Measurements from ENCODE around the gene UST. TPM values are rescaled to one million over a fixed set of nuclear protein-coding genes. Genes with fewer than 3 reads are reported as not detected.

UST gene
- total and polyA plus RNA-seq, 2 donors (not counting 1 experiment from before 2014, with no cell fraction given), result 7.3 to 16.9 TPM

DNA sequence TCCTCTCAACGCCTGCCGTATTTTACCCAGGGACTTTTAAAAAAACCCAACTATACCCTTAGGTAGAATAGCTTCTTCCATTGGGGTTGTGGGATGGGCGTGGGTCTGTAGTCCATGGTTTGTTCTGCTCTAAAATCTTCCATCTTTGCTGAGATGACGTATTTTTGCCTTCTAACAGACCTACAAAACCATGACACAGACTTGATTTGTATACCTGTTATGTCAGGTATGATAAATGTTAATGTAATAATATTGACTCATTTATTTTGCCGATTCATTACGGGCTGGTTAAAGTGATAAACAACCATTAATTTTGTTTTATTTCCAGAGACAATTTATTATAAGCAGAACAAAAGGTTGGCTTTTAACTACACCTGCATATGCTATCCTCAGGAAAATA, 48.7 kb downstream of the UST start:
- Mint-ChIP-seq H3K27ac (no peak overlapping the region), H3K27me3 (no peaks in the 10 kb centered on the region), H3K4me3 (no peak overlapping the region), H3K9me3 (ENCODE audit: insufficient read depth) (peaks cover 2% of the 10 kb centered on the region), H3K4me1 (peaks cover 58% of the 10 kb centered on the region)
- Histone ChIP-seq H3K4me2 (replicated peaks; ENCODE audit: low read depth, low read length, poor library complexity, severe bottlenecking) (no peak overlapping the region), H3K27ac (ENCODE audit: low read length in 2 of 2) (no peak overlapping the region), H4K20me1 (ENCODE audit: control insufficient read depth, insufficient read depth, low read length, poor library complexity, severe bottlenecking) (peaks cover 29% of the 10 kb centered on the region), H3K9me3 (ENCODE audit: control extremely low read depth in 1 of 3, control insufficient read depth in 2 of 3, insufficient read depth in 1 of 3, low read length in 2 of 3) (peaks cover 3 to 8% (median 5%) of the 10 kb centered on the region in 3 donors), H3K27me3 (replicated peaks in 1 of 4; ENCODE audit: control extremely low read depth in 1 of 4, control insufficient read depth in 3 of 4, insufficient read depth in 4 of 4, low read length in 3 of 4) (no peaks in the 10 kb centered on the region), H3K4me1 (ENCODE audit: control insufficient read depth in 2 of 2, insufficient read depth in 2 of 2, low read length in 2 of 2) (peaks cover 40 to 43% of the 10 kb centered on the region in 2 donors), H3K36me3 (replicated peaks in 1 of 2; ENCODE audit: control extremely low read depth in 1 of 2, control insufficient read depth in 1 of 2, extremely low read depth in 1 of 2, insufficient read depth in 2 of 2, low read length in 1 of 2) (no peaks in the 10 kb centered on the region), H3K9ac (ENCODE audit: low read length) (no peak overlapping the region), H3K4me3 (ENCODE audit: control extremely low read depth in 1 of 5, extremely low read depth in 1 of 5, insufficient read depth in 1 of 5, low read depth in 2 of 5, low read length in 4 of 5) (no peak overlapping the region), H2AFZ (ENCODE audit: insufficient read depth, low read depth, low read length, poor library complexity, severe bottlenecking) (no peak overlapping the region), H3K79me2 (ENCODE audit: control insufficient read depth, insufficient read depth, low read length) (peaks cover 98% of the 10 kb centered on the region)
- ATAC-seq (ENCODE audit: low read depth) (no peak), DNase-seq (no peak)
- intact Hi-C loops (cut with micrococcal nuclease), result no loop called here
- CTCF ChIA-PET, result no interaction called here
- no CpG with 5 or more reads among the region's 6 CpGs for WGBS (ENCODE audit: insufficient coverage)
- POLR2A ChIA-PET, result no interaction called here
- TF ChIP-seq EZH2 (IDR thresholded peaks at IDR 0.05; ENCODE audit: borderline replicate concordance, insufficient read depth, low read depth, low read length, poor library complexity, severe bottlenecking), result no peak
- TF ChIP-seq, protein P1, sequence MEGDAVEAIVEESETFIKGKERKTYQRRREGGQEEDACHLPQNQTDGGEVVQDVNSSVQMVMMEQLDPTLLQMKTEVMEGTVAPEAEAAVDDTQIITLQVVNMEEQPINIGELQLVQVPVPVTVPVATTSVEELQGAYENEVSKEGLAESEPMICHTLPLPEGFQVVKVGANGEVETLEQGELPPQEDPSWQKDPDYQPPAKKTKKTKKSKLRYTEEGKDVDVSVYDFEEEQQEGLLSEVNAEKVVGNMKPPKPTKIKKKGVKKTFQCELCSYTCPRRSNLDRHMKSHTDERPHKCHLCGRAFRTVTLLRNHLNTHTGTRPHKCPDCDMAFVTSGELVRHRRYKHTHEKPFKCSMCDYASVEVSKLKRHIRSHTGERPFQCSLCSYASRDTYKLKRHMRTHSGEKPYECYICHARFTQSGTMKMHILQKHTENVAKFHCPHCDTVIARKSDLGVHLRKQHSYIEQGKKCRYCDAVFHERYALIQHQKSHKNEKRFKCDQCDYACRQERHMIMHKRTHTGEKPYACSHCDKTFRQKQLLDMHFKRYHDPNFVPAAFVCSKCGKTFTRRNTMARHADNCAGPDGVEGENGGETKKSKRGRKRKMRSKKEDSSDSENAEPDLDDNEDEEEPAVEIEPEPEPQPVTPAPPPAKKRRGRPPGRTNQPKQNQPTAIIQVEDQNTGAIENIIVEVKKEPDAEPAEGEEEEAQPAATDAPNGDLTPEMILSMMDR (IDR thresholded peaks at IDR 0.05), result no peak

DNA sequence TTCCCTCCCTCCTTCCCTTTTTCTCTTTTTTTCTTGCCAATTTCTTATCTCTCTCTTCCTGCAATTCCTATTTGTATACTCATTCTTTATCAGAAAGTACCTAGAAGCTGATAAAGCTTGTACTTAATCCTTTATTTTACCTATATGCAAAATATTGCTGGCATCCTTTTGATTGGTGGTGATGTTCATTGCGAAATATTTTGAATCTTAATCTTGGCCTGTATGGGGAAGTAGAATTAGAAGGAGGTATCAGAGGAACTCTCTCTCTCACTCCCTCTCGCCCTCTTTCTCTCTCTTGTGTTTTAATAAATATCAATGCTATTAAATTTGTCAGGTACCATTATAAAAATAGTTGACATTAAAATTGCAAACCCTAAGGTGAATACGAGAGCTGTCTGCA, 52.8 kb downstream of the UST start:
- Histone ChIP-seq H3K9ac (ENCODE audit: low read length) (no peak overlapping the region), H3K4me1 (ENCODE audit: control insufficient read depth in 2 of 2, insufficient read depth in 2 of 2, low read length in 2 of 2) (peaks cover 36 to 38% of the 10 kb centered on the region in 2 donors), H3K79me2 (ENCODE audit: control insufficient read depth, insufficient read depth, low read length) (peaks cover 97% of the 10 kb centered on the region), H4K20me1 (ENCODE audit: control insufficient read depth, insufficient read depth, low read length, poor library complexity, severe bottlenecking) (peaks cover 30% of the 10 kb centered on the region), H3K36me3 (replicated peaks in 1 of 2; ENCODE audit: control extremely low read depth in 1 of 2, control insufficient read depth in 1 of 2, extremely low read depth in 1 of 2, insufficient read depth in 2 of 2, low read length in 1 of 2) (no peaks in the 10 kb centered on the region), H3K4me3 (ENCODE audit: control extremely low read depth in 1 of 5, extremely low read depth in 1 of 5, insufficient read depth in 1 of 5, low read depth in 2 of 5, low read length in 4 of 5) (no peak overlapping the region), H3K4me2 (replicated peaks; ENCODE audit: low read depth, low read length, poor library complexity, severe bottlenecking) (no peak overlapping the region), H3K27me3 (replicated peaks in 1 of 4; ENCODE audit: control extremely low read depth in 1 of 4, control insufficient read depth in 3 of 4, insufficient read depth in 4 of 4, low read length in 3 of 4) (no peaks in the 10 kb centered on the region), H3K9me3 (ENCODE audit: control extremely low read depth in 1 of 3, control insufficient read depth in 2 of 3, insufficient read depth in 1 of 3, low read length in 2 of 3) (peaks cover 0 to 2% (median 0%) of the 10 kb centered on the region in 3 donors), H3K27ac (ENCODE audit: low read length in 2 of 2) (no peak overlapping the region), H2AFZ (ENCODE audit: insufficient read depth, low read depth, low read length, poor library complexity, severe bottlenecking) (no peak overlapping the region)
- Mint-ChIP-seq H3K4me3 (no peak overlapping the region), H3K27me3 (no peaks in the 10 kb centered on the region), H3K9me3 (ENCODE audit: insufficient read depth) (no peaks in the 10 kb centered on the region), H3K27ac (no peak overlapping the region), H3K4me1 (peaks cover 60% of the 10 kb centered on the region)
- intact Hi-C loops (cut with micrococcal nuclease), result loop anchor here (5.0 kb wide), 1 partner anchor 37 kb away; no protein-coding TSS in a partner anchor
- TF ChIP-seq, protein P1 (IDR thresholded peaks at IDR 0.05), result no peak
- TF ChIP-seq EZH2 (IDR thresholded peaks at IDR 0.05; ENCODE audit: borderline replicate concordance, insufficient read depth, low read depth, low read length, poor library complexity, severe bottlenecking), result no peak
- POLR2A ChIA-PET, result interaction anchor here (0.9 kb wide), 1 partner anchor 39 kb away, joined by 3 read pairs; no protein-coding TSS in a partner anchor
- CTCF ChIA-PET, result interaction anchor here (1.3 kb wide), 1 partner anchor 150 kb away, joined by 3 read pairs; no protein-coding TSS in a partner anchor
- no peak for DNase-seq
- WGBS (ENCODE audit: insufficient coverage), result no CpG with 5 or more reads among the region's 3 CpGs
- no peak for ATAC-seq (ENCODE audit: low read depth)
